ENCODE results near the gene CDKAL1. TPM values are rescaled to one million over a fixed set of nuclear protein-coding genes. Genes with fewer than 3 reads are reported as not detected.
"Not testable (repeated sequence)": the region's sequence is repeated elsewhere in the genome, so short reads cannot be mapped to it uniquely, and the experiment has no call there.

CDKAL1 gene
- total RNA-seq, 1 donor from 2014 or later = 9.1 TPM

GRCh38 chr6:20722455-20722854, 188.2 kb downstream of the CDKAL1 start:
- TF ChIP-seq CTCF (IDR thresholded peaks at IDR 0.05; ENCODE audit: borderline replicate concordance) = no peak

GRCh38 chr6:20723236-20723635, 189.0 kb downstream of the CDKAL1 start:
- no peaks in the 10 kb centered on the region for H3K36me3 ChIP-seq
- H3K27me3 ChIP-seq (ENCODE audit: low read depth) = no peaks in the 10 kb centered on the region
- peaks cover 6% of the 10 kb centered on the region for H3K9me3 ChIP-seq (replicated peaks)
- no peaks in the 10 kb centered on the region for H3K4me1 ChIP-seq
- no peak overlapping the region for H3K4me3 ChIP-seq
- intact Hi-C loops (cut with micrococcal nuclease) = no loop called here
- TF ChIP-seq CTCF (IDR thresholded peaks at IDR 0.05; ENCODE audit: borderline replicate concordance) = no peak
- H3K27ac ChIP-seq (replicated peaks) = no peak overlapping the region
- DNase-seq = no peak

More at GRCh38 chr6:20722455-20722854, 188.2 kb downstream of the CDKAL1 start:
- Histone ChIP-seq H3K4me1 (no peaks in the 10 kb centered on the region), H3K9me3 (replicated peaks) (peaks cover 6% of the 10 kb centered on the region), H3K27me3 (ENCODE audit: low read depth) (no peaks in the 10 kb centered on the region), H3K36me3 (no peaks in the 10 kb centered on the region), H3K27ac (replicated peaks) (no peak overlapping the region), H3K4me3 (no peak overlapping the region)
- DNase-seq = no peak
- intact Hi-C loops (cut with micrococcal nuclease) = no loop called here

- H3K36me3 ChIP-seq = no peaks in the 10 kb centered on the region
- H3K9me3 ChIP-seq (replicated peaks) = peaks cover 6% of the 10 kb centered on the region
- DNase-seq = no peak
- intact Hi-C loops (cut with micrococcal nuclease) = no loop called here
- no peaks in the 10 kb centered on the region for H3K4me1 ChIP-seq
- H3K27me3 ChIP-seq (ENCODE audit: low read depth) = no peaks in the 10 kb centered on the region
- TF ChIP-seq CTCF (IDR thresholded peaks at IDR 0.05; ENCODE audit: borderline replicate concordance) = no peak
- H3K27ac ChIP-seq (replicated peaks) = no peak overlapping the region
- no peak overlapping the region for H3K4me3 ChIP-seq
Observed at GRCh38 chr6:20724443-20725190, 190.4 kb downstream of the CDKAL1 start.

GRCh38 chr6:20725235-20725634, 191.0 kb downstream of the CDKAL1 start:
- intact Hi-C loops (cut with micrococcal nuclease); H3K4me3 ChIP-seq: not testable (repeated sequence)

GRCh38 chr6:20729086-20729485, 194.8 kb downstream of the CDKAL1 start:
- H3K4me3 ChIP-seq = no peak overlapping the region
- intact Hi-C loops (cut with micrococcal nuclease) = no loop called here
- DNase-seq = no peak
- TF ChIP-seq CTCF (IDR thresholded peaks at IDR 0.05; ENCODE audit: borderline replicate concordance) = no peak
- H3K9me3 ChIP-seq (replicated peaks) = no peaks in the 10 kb centered on the region
- no peak overlapping the region for H3K27ac ChIP-seq (replicated peaks)
- no peaks in the 10 kb centered on the region for H3K36me3 ChIP-seq
- no peaks in the 10 kb centered on the region for H3K27me3 ChIP-seq (ENCODE audit: low read depth)
- no peaks in the 10 kb centered on the region for H3K4me1 ChIP-seq

More at GRCh38 chr6:20725235-20725634, 191.0 kb downstream of the CDKAL1 start:
- not testable (repeated sequence) for H3K4me1 ChIP-seq; H3K27me3 ChIP-seq (ENCODE audit: low read depth); H3K9me3 ChIP-seq (replicated peaks); DNase-seq; H3K36me3 ChIP-seq; H3K27ac ChIP-seq (replicated peaks)

- DNase-seq, H3K4me3 ChIP-seq: not testable (repeated sequence)
Observed at GRCh38 chr6:20732362-20732761, 198.1 kb downstream of the CDKAL1 start.

More at GRCh38 chr6:20732362-20732761, 198.1 kb downstream of the CDKAL1 start:
- intact Hi-C loops (cut with micrococcal nuclease); H3K4me1 ChIP-seq; H3K9me3 ChIP-seq (replicated peaks); H3K27ac ChIP-seq (replicated peaks); H3K36me3 ChIP-seq; H3K27me3 ChIP-seq (ENCODE audit: low read depth): not testable (repeated sequence)
